CD14-positive monocyte (primary cell): ENCODE measurements around the gene SYNE3. TPM values are rescaled to one million over a fixed set of nuclear protein-coding genes. Genes with fewer than 3 reads are reported as not detected.

Source experiments
- DNase-seq, 3 donors: peaks; one replicate each; pipeline ENCODE4 v3.0.0-alpha.2; 2011 to 2022
- H2AFZ ChIP-seq: 2 replicates; pipeline ENCODE4 v1.6.0; 2012; ENCODE audit warnings: mild to moderate bottlenecking, low read depth, low read length, inconsistent platforms; ENCODE audit not compliant: insufficient read depth, poor library complexity, severe bottlenecking
- H3K27ac ChIP-seq, 2 donors: 1 replicate in 1 of 2; 2 replicates in 1 of 2; pipeline ENCODE4 v1.5.1; 2012 to 2013; ENCODE audit warnings: low read length in 2 of 2, control low read depth in 1 of 2, inconsistent platforms in 1 of 2, low read depth in 1 of 2, mild to moderate bottlenecking in 1 of 2
- H3K27me3 ChIP-seq, 2 donors: one replicate each; pipeline versions ENCODE4 v1.6.0 to v1.6.1; 2011 to 2013; ENCODE audit warnings: low read length in 2 of 2; ENCODE audit not compliant: control insufficient read depth in 2 of 2, insufficient read depth in 2 of 2
- H3K36me3 ChIP-seq, 2 donors: replicated peaks in 1 of 2; 1 replicate in 1 of 2; 2 replicates in 1 of 2; pipeline versions ENCODE4 v1.5.1 to v1.6.1; 2012 to 2013; ENCODE audit warnings: low read length in 2 of 2, control low read depth in 1 of 2, inconsistent platforms in 1 of 2, mild to moderate bottlenecking in 1 of 2; ENCODE audit not compliant: insufficient read depth in 2 of 2, control insufficient read depth in 1 of 2
- H3K4me1 ChIP-seq, 2 donors: 1 replicate in 1 of 2; 2 replicates in 1 of 2; pipeline versions ENCODE4 v1.5.1 to v1.6.1; 2012 to 2013; ENCODE audit warnings: low read length in 2 of 2, control low read depth in 1 of 2, inconsistent platforms in 1 of 2, mild to moderate bottlenecking in 1 of 2, moderate library complexity in 1 of 2; ENCODE audit not compliant: insufficient read depth in 2 of 2, control insufficient read depth in 1 of 2
- H3K4me2 ChIP-seq: replicated peaks from 2 replicates; pipeline ENCODE3; 2012; ENCODE audit warnings: low read length, moderate library complexity, mild to moderate bottlenecking; ENCODE audit not compliant: poor library complexity, severe bottlenecking; ENCODE audit errors: extremely low read depth
- H3K4me3 ChIP-seq, 3 experiments: fragments of 200-600 bp in 1 of 3; sonication (generic) in 1 of 3; replicated peaks in 1 of 3; 1 replicate in 2 of 3; 2 replicates in 1 of 3; pipeline ENCODE4 v1.5.1; 2011 to 2013; ENCODE audit warnings: low read length in 3 of 3, mild to moderate bottlenecking in 3 of 3, control low read depth in 2 of 3, low read depth in 2 of 3, inconsistent platforms in 1 of 3, moderate library complexity in 1 of 3
- H3K79me2 ChIP-seq: 2 replicates; pipeline ENCODE4 v1.6.0; 2012; ENCODE audit warnings: mild to moderate bottlenecking, control low read depth, inconsistent platforms, low read length, moderate library complexity; ENCODE audit not compliant: insufficient read depth
- H3K9ac ChIP-seq: 2 replicates; pipeline ENCODE4 v1.6.0; 2017; ENCODE audit warnings: low read length, mild to moderate bottlenecking; ENCODE audit not compliant: insufficient read depth, poor library complexity, severe bottlenecking
- H3K9me3 ChIP-seq, 2 donors: replicated peaks in 1 of 2; 1 replicate in 1 of 2; 2 replicates in 1 of 2; pipeline versions ENCODE4 v1.5.1 to v1.6.1; 2012 to 2013; ENCODE audit warnings: low read length in 2 of 2, control low read depth in 1 of 2; ENCODE audit not compliant: control insufficient read depth in 1 of 2, insufficient read depth in 1 of 2
- H4K20me1 ChIP-seq: 2 replicates; pipeline ENCODE4 v1.6.0; 2012; ENCODE audit warnings: mild to moderate bottlenecking, low read length, control low read depth, moderate library complexity; ENCODE audit not compliant: insufficient read depth
- H3K27ac Mint-ChIP-seq, 7 donors: one replicate each; pipeline ENCODE4 v1.8.0; 2020; ENCODE audit warnings: mild to moderate bottlenecking in 7 of 7, mixed read lengths in 7 of 7, moderate library complexity in 6 of 7, inconsistent platforms in 2 of 7
- H3K27me3 Mint-ChIP-seq, 3 donors: one replicate each; pipeline ENCODE4 v1.8.0; 2021 to 2022; ENCODE audit warnings: low read depth in 3 of 3, mild to moderate bottlenecking in 3 of 3, mixed read lengths in 3 of 3, moderate library complexity in 3 of 3, inconsistent platforms in 1 of 3
- H3K36me3 Mint-ChIP-seq, 2 donors: one replicate each; pipeline ENCODE4 v1.8.0; 2020; ENCODE audit warnings: mixed read lengths in 2 of 2, inconsistent platforms in 1 of 2, mild to moderate bottlenecking in 1 of 2
- H3K4me1 Mint-ChIP-seq: one replicate; pipeline ENCODE4 v1.8.0; 2020; ENCODE audit warnings: mild to moderate bottlenecking, mixed read lengths
- H3K4me3 Mint-ChIP-seq, 2 donors: one replicate each; pipeline ENCODE4 v1.8.0; 2020; ENCODE audit warnings: mild to moderate bottlenecking in 2 of 2, mixed read lengths in 2 of 2, moderate library complexity in 1 of 2
- H3K9me3 Mint-ChIP-seq, 7 donors: one replicate each; pipeline ENCODE4 v1.8.0; 2020 to 2022; ENCODE audit warnings: mixed read lengths in 7 of 7, mild to moderate bottlenecking in 6 of 7, moderate library complexity in 6 of 7, inconsistent platforms in 2 of 7
- CTCF ChIP-seq: fragments of 200-600 bp; IDR thresholded peaks from one replicate; pipeline ENCODE4 v1.8.0; 2022; ENCODE audit warnings: antibody characterized with exemption, mild to moderate bottlenecking
- WGBS: methylation state at CpG from one replicate; pipeline ENCODE4 v1.1.5; 2013; ENCODE audit warnings: missing lambda C conversion rate; ENCODE audit not compliant: insufficient coverage; 5-methylcytosine and 5-hydroxymethylcytosine counted together
- intact Hi-C, 2 donors: fragments of 100-400 bp; cut with micrococcal nuclease; formaldehyde crosslinking; loops; one replicate each; pipeline versions ENCODE4 v1.15.0 to v1.15.1; 2023
- polyA plus RNA-seq, 3 donors: library from polyadenylated mRNA; depleted of rRNA in 1 of 3; unstranded in 2 of 3; stranded (reverse) in 1 of 3; fragments of 300-500 nt in 2 of 3; fragments of >200 nt in 1 of 3; fragmentation: Illumina TruSeq in 2 of 3; gene quantifications; 1 replicate in 2 of 3; 2 replicates in 1 of 3; pipeline ENCODE4 v1.2.3, GENCODE V29; 2012 to 2021

Gene SYNE3
- polyA plus RNA-seq, 3 donors = 2.6 to 26.1 (median 3.5) TPM

GRCh38 chr14:95478309-95478708 is 38.1 kb downstream of the SYNE3 start:
- peaks cover 95% of the 10 kb centered on the region for H3K79me2 ChIP-seq
- H3K9me3 ChIP-seq = no peaks in the 10 kb centered on the region
- H3K4me1 ChIP-seq = peaks cover 8 to 11% of the 10 kb centered on the region in 2 donors
- 100% methylated on average over 5 of the region's 6 CpGs for WGBS
- no peak overlapping the region for H3K4me2 ChIP-seq
- no peak overlapping the region for H3K9ac ChIP-seq
- Mint-ChIP-seq H3K27me3 (peaks cover 0 to 2% (median 0%) of the 10 kb centered on the region in 3 donors), H3K4me1 (peaks cover 25% of the 10 kb centered on the region), H3K36me3 (peaks cover 57 to 75% of the 10 kb centered on the region in 2 donors), H3K9me3 (peaks cover 0 to 5% (median 0%) of the 10 kb centered on the region in 7 donors), H3K27ac (peak overlapping the region in 3 of 7 donors; percentile 20 to 65 (median 33)), H3K4me3 (no peak overlapping the region)
- H3K27ac ChIP-seq = peak overlapping the region in 1 of 2 donors; percentile 16
- no peaks in the 10 kb centered on the region for H3K27me3 ChIP-seq
- H2AFZ ChIP-seq = no peak overlapping the region
- no peak overlapping the region for H3K4me3 ChIP-seq
- peaks cover 51 to 81% of the 10 kb centered on the region in 2 donors for H3K36me3 ChIP-seq
- DNase-seq = no peak
- TF ChIP-seq CTCF = no peak
- intact Hi-C loops = no loop called here
- peaks cover 100% of the 10 kb centered on the region for H4K20me1 ChIP-seq

- WGBS = 85% methylated on average over 11 of the region's 17 CpGs
- H3K9me3 ChIP-seq = no peaks in the 10 kb centered on the region
- H3K36me3 Mint-ChIP-seq = peaks cover 64 to 80% of the 10 kb centered on the region in 2 donors
Measured at GRCh38 chr14:95477411-95478269, 38.8 kb downstream of the SYNE3 start.

More at GRCh38 chr14:95477411-95478269, 38.8 kb downstream of the SYNE3 start:
- H3K4me3 Mint-ChIP-seq = no peak overlapping the region
- peaks cover 0 to 2% (median 0%) of the 10 kb centered on the region in 3 donors for H3K27me3 Mint-ChIP-seq
- no peak overlapping the region for H3K4me2 ChIP-seq
- peak overlapping the region in 1 of 2 donors; percentile 16 for H3K27ac ChIP-seq
- H3K27ac Mint-ChIP-seq = peak overlapping the region in 5 of 7 donors; percentile 13 to 66 (median 39)
- peaks cover 95% of the 10 kb centered on the region for H3K79me2 ChIP-seq
- intact Hi-C loops = no loop called here
- no peak for TF ChIP-seq CTCF
- no peak overlapping the region for H3K4me3 ChIP-seq
- H3K9me3 Mint-ChIP-seq = peaks cover 0 to 5% (median 0%) of the 10 kb centered on the region in 7 donors
- DNase-seq = no peak
- H3K4me1 Mint-ChIP-seq = peaks cover 23% of the 10 kb centered on the region
- H3K36me3 ChIP-seq = peaks cover 58 to 88% of the 10 kb centered on the region in 2 donors
- peaks cover 8 to 11% of the 10 kb centered on the region in 2 donors for H3K4me1 ChIP-seq
- H2AFZ ChIP-seq = no peak overlapping the region
- no peak overlapping the region for H3K9ac ChIP-seq
- no peaks in the 10 kb centered on the region for H3K27me3 ChIP-seq
- peaks cover 100% of the 10 kb centered on the region for H4K20me1 ChIP-seq
